Lung (tissue), 12 donors: ENCODE data around the gene RAPGEF2. TPM values are rescaled to one million over a fixed set of nuclear protein-coding genes. Genes with fewer than 3 reads are reported as not detected.

ENCODE experiments used
- ATAC-seq: fragments of 200-7000 bp; cut with Tn5 transposase; one replicate; pipeline ENCODE4 v1.9.1; 2020; ENCODE audit warnings: moderate number of reproducible peaks; ENCODE audit not compliant: insufficient read depth, low FRiP score
- DNase-seq, 3 donors: peaks; one replicate each; pipeline ENCODE4 v3.0.0-alpha.2; 2013 to 2017
- H3K27ac ChIP-seq, 2 donors: one replicate each; pipeline ENCODE4 v1.5.1; 2013; ENCODE audit warnings: mild to moderate bottlenecking in 2 of 2, moderate library complexity in 2 of 2, control low read depth in 1 of 2, inconsistent platforms in 1 of 2, low read depth in 1 of 2, low read length in 1 of 2
- H3K27me3 ChIP-seq, 3 donors: one replicate each; pipeline ENCODE4 v1.5.1; 2013; ENCODE audit warnings: low read length in 2 of 3; ENCODE audit not compliant: control insufficient read depth in 3 of 3, insufficient read depth in 3 of 3
- H3K36me3 ChIP-seq, 4 donors: one replicate each; pipeline ENCODE4 v1.5.1; 2013; ENCODE audit warnings: low read length in 4 of 4, mild to moderate bottlenecking in 1 of 4, moderate library complexity in 1 of 4; ENCODE audit not compliant: control insufficient read depth in 4 of 4, insufficient read depth in 4 of 4
- H3K4me1 ChIP-seq, 5 donors: one replicate each; pipeline ENCODE4 v1.5.1; 2013; ENCODE audit warnings: low read length in 5 of 5, mild to moderate bottlenecking in 2 of 5, moderate library complexity in 1 of 5; ENCODE audit not compliant: control insufficient read depth in 5 of 5, insufficient read depth in 5 of 5
- H3K4me3 ChIP-seq: one replicate; pipeline ENCODE4 v1.5.1; 2013; ENCODE audit warnings: mild to moderate bottlenecking, control low read depth, moderate library complexity
- H3K9ac ChIP-seq, 2 donors: one replicate each; pipeline ENCODE4 v1.5.1; 2013; ENCODE audit warnings: low read length in 2 of 2, control low read depth in 1 of 2; ENCODE audit not compliant: insufficient read depth in 1 of 2
- H3K9me3 ChIP-seq, 4 donors: one replicate each; pipeline ENCODE4 v1.5.1; 2013; ENCODE audit warnings: low read length in 3 of 4, mild to moderate bottlenecking in 1 of 4, moderate library complexity in 1 of 4; ENCODE audit not compliant: control insufficient read depth in 4 of 4, insufficient read depth in 3 of 4
- CTCF ChIP-seq: IDR thresholded peaks from 2 replicates; pipeline ENCODE4 v1.5.1; 2012; ENCODE audit warnings: mild to moderate bottlenecking; ENCODE audit errors: control extremely low read depth, extremely low read depth
- WGBS, 2 donors: extraction: QIAGEN DNeasy Blood & Tissue Kit; methylation state at CpG; one replicate each; pipeline ENCODE4 v1.1.7; 2013; 5-methylcytosine and 5-hydroxymethylcytosine counted together
- polyA plus RNA-seq, 2 donors: library from polyadenylated mRNA; stranded (reverse); fragments of 200-250 nt; gene quantifications; one replicate each; pipeline ENCODE4 v1.2.1, GENCODE V29; 2013
- total RNA-seq, 2 donors: library from RNA; depleted of rRNA in 1 of 2; stranded (reverse); fragments of >200 nt in 1 of 2; gene quantifications; one replicate each; pipeline ENCODE4 v1.2.1, GENCODE V29; 2014 to 2021
- donor health status: control.
- donor health status: control.
- donor health status: Bipolar disorder and iron deficiency.
- donor health status: healthy.
- donor health status: DM: yes; HTN: yes; CAD: no.

Gene RAPGEF2
- total and polyA plus RNA-seq, 4 donors, result 8.6 to 88.7 (median 32.2) TPM

GRCh38 chr4:159193046-159193620 is 90.3 kb downstream of the RAPGEF2 start:
- 33 to 53% methylated on average over 1 of the region's 1 CpG for WGBS, 2 donors
- Histone ChIP-seq H3K4me3 (no peak overlapping the region), H3K9me3 (no peaks in the 10 kb centered on the region), H3K9ac (no peak overlapping the region), H3K36me3 (no peaks in the 10 kb centered on the region), H3K4me1 (peaks cover 0 to 10% (median 5%) of the 10 kb centered on the region in 5 donors), H3K27ac (no peak overlapping the region), H3K27me3 (peaks cover 0 to 9% (median 5%) of the 10 kb centered on the region in 3 donors)
- DNase-seq, result no peak
- ATAC-seq, result no peak
- no peak for TF ChIP-seq CTCF

GRCh38 chr4:159195361-159195769 is 92.5 kb downstream of the RAPGEF2 start:
- ATAC-seq, result no peak
- Histone ChIP-seq H3K4me3 (no peak overlapping the region), H3K4me1 (peaks cover 0 to 10% (median 5%) of the 10 kb centered on the region in 5 donors), H3K27me3 (peaks cover 0 to 6% (median 5%) of the 10 kb centered on the region in 3 donors), H3K27ac (no peak overlapping the region), H3K36me3 (no peaks in the 10 kb centered on the region), H3K9me3 (no peaks in the 10 kb centered on the region), H3K9ac (no peak overlapping the region)
- DNase-seq, result peak; percentile 61 to 95 (median 93)
- WGBS, 2 donors, result 63 to 77% methylated on average over 5 of the region's 5 CpGs
- no peak for TF ChIP-seq CTCF

- WGBS, 2 donors, result 72 to 81% methylated on average over 4 of the region's 4 CpGs
- Histone ChIP-seq H3K9me3 (no peaks in the 10 kb centered on the region), H3K9ac (no peak overlapping the region), H3K4me1 (peaks cover 0 to 16% (median 5%) of the 10 kb centered on the region in 5 donors), H3K27me3 (no peaks in the 10 kb centered on the region), H3K4me3 (no peak overlapping the region), H3K27ac (no peak overlapping the region), H3K36me3 (no peaks in the 10 kb centered on the region)
- ATAC-seq (no peak), DNase-seq (no peak)
- no peak for TF ChIP-seq CTCF
Measured at GRCh38 chr4:159197260-159197884, 94.5 kb downstream of the RAPGEF2 start.
